Activated CD8-positive, alpha-beta memory T cell treated with anti-CD3 and anti-CD28 coated beads, Interleukin-2, amount 50 U/mL, for 24 hours (primary cell): ENCODE results near the gene SPOPL.

ENCODE experiments used
- DNase-seq: peaks from one replicate; pipeline ENCODE4 v3.0.0-alpha.2; 2020; ENCODE audit errors: extremely low read depth

Gene SPOPL

DNA sequence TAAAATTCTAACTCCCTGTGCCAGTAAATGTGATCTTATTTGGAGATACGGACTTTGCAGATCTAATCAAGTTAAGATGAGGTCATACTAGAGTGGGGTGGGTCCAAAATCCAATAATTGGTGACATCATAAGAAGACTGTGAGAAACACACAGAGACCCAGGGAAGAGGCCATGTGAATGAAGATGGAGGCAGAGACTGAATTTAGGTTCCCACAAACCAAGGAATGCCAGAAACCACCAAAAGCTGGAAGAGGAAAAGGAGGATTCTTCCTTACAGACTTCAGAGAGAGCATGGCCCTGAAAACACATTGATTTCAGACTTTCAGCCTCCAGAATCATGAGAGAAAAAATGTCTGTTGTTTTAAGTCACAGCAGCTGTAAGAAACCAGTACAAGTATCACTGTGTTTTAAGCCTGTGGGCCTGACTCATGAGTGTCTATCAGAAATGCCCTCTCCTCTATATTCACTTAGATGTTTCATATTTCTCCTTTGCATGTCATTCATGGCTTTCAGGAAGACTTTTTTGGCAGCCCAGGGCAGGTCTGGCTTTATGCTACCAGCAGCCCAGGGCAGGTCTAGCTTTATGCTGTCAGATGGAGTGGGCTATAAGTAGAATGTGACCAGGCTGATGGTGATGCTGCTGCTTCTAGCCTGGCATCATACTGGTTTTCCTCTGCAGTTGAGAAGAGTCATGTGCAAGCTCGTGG, 100.0 kb downstream of the SPOPL start:
- no peak for DNase-seq

DNA sequence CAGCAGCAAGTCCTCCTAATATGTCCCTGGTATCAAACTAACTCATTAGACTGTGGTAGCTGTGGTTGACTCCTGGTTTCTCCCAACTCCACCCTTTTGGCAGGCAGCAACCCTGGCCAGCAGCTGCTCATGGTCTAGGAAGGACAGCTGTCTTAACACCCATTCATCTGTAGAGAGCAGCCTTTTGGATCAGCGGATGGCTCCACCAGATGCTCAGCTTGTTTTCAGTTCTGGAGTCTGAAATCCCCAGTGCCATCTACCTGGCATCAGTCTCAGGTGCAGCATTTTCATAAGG, 100.5 kb downstream of the SPOPL start:
- no peak for DNase-seq

DNA sequence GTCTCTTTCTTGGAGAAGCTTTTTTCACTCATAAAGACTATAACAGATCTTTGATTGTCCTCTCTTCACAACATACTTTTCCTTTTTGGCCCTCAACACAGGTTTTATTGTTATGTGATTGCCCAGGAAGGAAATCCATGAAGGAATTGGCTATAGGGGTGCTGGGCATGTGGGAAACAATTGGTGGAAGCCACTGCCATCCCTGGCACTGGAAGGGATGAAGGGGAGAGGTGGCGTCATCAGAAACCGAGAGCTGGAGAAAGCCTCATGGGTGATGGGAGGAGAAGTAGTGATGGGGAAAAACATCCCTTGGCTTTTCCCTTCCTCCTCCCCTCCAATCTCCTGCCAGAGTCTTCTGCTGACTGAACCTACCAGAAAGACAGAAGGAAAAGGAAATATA, 106.2 kb downstream of the SPOPL start:
- DNase-seq, result no peak

DNA sequence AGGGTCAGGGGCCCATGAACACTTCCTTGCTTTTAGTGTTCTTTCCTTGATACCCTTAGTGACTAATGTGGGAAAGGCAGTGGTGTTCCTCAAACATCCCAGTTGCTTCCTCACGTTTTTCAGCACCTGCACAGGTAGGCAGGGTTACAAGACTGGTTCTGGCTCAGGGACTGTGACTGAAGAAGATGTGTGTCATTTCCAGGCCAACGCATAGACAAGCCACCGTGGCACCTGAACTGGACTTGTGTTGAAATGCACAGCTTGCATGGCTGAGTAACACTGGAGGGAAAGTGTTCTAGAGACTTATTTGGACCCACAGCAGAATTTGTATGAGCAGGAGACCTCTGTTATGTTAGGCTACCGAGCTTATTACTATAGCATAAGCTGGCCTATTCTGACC, 107.9 kb downstream of the SPOPL start:
- DNase-seq, result no peak

DNA sequence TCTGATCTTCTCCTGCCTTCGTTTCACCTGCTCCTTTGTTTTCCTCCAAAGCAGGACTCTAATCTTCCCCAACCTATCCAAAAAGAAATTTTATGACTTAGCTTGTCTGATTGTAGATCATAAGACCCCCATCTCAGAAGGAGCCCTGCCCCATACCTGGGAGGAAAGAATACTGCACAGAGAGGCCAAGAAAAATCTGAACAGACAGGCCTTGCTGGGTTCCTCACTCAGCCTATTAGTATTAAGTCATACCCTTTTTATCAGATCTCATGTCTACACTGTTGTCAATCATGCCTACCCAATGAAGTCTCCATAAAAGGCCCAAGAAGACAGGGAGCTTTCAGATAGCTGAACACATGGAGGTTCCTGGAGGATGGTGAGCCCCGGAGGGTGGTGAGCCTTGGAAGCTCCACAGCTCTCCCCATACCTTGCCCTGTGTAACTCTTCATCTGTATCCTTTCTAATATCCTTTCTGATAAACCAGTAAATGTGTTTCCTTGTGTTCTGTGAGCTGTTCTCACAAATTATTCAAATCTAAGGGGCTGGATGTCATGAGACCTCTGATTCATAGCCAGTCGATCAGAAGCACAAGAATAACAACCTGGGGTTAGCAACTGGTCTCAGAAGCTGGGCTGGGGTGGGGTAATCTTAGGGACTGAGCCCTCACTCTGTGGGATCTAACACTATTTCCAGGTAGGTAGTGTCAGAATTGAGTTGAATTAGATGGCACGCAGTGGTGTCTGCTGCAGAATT, 108.8 kb downstream of the SPOPL start:
- DNase-seq, result no peak

DNA sequence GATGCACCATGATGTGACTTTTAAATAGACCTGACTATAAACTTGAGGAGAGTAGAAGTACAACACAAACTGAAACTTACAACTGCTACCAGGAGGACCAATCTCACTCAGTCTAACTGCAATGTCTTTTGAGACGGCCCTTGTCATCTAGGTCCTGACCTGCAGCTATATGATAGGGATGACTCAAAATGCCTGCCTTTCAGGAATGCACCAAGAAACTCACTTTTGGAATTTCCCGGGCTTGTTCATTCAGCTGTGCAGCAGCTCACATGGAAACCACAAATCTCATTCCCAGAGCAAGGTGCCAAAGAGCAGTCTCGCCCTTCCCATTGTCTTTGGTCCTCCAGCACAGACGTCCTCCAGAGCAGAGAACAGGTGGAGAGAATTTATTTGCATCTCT, 113.7 kb downstream of the SPOPL start:
- no peak for DNase-seq

DNA sequence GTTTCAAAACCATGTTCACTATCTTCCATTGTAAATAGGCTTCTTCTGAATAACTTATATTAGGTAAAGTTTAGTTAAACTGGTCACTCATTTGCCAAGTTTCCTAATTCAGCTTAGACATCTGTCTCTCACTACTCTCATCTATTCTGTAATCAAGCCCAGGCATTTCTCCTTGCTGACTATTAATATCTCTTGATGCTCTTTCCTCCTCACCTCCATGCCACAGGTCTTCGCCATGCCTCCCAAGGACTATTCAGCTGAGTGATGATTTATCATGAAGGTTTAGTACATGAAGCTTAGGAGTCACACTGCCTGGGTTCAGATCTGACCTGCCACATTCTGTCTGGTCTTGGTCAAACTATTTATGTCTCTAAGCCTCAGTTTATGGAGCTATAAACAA, 115.5 kb downstream of the SPOPL start:
- no peak for DNase-seq

DNA sequence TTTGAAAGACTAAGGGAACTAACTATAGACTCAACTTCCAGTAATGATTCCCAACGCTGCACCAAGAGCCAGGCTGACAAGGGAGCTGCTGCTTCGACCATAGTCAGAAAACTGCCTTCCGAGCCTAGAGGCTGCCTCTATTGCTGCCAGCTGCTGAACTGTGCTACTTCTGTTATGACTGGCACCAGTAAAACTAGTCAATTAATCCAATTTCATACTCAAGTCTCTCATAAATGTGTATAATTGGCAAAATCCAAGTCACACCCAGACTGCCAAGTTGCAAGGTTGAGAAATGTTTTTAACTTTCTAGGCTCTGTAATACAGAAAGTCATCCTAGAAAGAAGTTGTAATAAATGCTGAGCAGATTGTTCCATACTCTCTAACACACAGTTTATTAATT, 117.4 kb downstream of the SPOPL start:
- DNase-seq, result no peak

DNA sequence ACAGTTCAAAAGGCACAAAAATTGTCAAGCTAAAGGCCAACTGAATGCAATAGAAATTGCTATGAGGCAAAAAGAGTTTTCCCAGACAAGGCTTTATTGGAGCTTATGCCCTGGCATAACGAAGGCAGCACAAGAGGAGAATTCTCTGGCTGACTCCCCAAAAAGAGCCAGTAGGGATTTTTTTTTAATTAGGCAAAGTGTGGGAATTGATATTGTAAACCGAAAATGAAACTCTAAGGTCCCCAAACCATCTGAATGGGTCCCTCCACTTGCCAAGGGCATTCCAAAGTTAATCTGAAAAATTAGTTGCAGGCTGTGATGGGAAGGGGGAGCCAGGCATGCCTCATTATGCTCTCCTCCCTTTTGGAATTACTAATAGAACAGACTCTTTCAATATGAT, 118.9 kb downstream of the SPOPL start:
- DNase-seq, result no peak

DNA sequence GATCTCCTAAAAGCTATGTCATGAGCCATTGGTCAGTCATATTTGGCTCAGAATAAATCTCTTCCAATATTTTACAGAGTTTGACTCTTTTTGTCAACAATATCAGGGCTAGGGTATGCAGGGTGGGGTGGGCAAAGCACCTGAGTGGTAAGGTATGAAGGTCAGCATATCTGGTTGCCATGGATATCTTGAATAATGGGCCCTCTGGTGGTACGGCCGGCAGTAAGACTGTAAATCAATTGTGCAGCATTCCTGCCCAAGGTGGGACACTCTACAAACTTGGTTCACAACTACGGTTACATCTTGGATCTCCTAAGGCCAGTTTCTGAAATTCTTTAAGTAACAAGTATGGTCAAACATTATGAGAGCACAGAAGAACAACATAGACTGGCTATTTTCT, 119.6 kb downstream of the SPOPL start:
- DNase-seq, result no peak

DNA sequence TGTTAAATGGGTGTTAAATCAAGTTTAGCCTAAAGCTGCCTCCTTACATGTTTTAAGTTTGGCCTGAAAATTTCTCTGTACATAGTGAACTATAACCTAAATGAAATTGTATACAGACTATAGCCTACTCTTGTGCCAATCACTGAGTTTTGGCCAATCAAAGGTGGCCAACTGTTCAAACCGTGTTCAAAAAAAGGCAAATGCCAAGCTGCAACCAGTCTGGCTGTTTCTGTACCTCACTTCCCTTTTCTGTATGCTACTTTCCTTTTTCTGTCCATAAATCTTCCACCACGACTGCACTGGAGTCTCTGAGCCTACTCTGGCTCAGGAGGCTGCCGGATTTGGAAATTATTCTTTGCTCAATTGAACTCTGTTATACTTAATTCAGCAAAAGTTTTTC, 121.0 kb downstream of the SPOPL start:
- no peak for DNase-seq
